22Rv1 (cell line): ENCODE results near the gene L2HGDH.

Source experiments
- H3K27ac ChIP-seq: fragments of 450-650 bp; 2 replicates; pipeline ENCODE4 v1.5.1; 2017
- ZFX ChIP-seq: fragments of 450-650 bp; IDR thresholded peaks from 2 replicates; pipeline ENCODE4 v1.6.1; 2017; ENCODE audit warnings: antibody characterized with exemption, borderline replicate concordance
- TF ChIP-seq, protein P1 (sequence below): fragments of 450-650 bp; IDR thresholded peaks from 2 replicates; pipeline ENCODE4 v1.5.1; 2017; ENCODE audit warnings: mild to moderate bottlenecking

The L2HGDH gene

DNA sequence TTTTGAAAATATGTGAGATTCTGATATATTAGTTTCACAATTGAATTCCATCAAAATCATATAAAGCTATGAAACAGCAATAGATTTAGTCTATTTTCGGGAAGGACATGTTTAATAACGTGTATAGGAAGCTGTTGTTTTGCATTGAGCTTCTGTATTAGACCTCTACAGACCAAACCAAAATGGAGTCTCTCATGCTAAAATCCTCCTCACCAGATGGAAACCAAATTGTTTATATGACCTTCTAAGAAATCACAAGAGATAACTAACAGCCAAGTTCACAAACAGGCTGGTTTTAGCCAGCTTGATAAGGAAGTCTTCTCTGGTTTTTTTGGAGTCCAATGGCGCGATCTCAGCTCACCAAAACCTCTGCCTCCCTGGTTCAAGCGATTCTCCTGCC is 23.9 kb downstream of the L2HGDH start:
- H3K27ac ChIP-seq, result no peak overlapping the region
- TF ChIP-seq, protein P1, sequence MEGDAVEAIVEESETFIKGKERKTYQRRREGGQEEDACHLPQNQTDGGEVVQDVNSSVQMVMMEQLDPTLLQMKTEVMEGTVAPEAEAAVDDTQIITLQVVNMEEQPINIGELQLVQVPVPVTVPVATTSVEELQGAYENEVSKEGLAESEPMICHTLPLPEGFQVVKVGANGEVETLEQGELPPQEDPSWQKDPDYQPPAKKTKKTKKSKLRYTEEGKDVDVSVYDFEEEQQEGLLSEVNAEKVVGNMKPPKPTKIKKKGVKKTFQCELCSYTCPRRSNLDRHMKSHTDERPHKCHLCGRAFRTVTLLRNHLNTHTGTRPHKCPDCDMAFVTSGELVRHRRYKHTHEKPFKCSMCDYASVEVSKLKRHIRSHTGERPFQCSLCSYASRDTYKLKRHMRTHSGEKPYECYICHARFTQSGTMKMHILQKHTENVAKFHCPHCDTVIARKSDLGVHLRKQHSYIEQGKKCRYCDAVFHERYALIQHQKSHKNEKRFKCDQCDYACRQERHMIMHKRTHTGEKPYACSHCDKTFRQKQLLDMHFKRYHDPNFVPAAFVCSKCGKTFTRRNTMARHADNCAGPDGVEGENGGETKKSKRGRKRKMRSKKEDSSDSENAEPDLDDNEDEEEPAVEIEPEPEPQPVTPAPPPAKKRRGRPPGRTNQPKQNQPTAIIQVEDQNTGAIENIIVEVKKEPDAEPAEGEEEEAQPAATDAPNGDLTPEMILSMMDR, result no peak
- TF ChIP-seq ZFX, result no peak

DNA sequence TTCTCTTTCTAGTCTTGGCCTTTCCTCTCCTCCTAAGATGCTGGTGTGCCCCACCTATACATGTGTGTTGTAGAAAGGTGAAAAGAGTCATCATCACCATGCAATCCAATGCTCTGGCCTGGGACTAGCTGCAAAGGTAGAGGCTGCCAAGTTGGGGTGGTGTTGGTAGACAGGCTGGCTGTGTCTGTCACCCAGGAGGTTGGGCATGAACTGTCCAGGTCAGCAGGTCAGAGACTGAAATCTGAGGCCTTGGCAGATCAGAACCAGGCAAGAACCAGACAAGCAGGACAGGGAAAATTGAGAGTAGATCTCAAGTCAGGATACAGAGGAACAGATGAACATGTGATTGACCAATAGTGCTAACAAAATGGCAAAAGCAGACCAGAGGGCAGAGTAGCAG is 26.2 kb downstream of the L2HGDH start:
- no peak for TF ChIP-seq ZFX
- TF ChIP-seq, protein P1, result no peak
- H3K27ac ChIP-seq, result no peak overlapping the region

DNA sequence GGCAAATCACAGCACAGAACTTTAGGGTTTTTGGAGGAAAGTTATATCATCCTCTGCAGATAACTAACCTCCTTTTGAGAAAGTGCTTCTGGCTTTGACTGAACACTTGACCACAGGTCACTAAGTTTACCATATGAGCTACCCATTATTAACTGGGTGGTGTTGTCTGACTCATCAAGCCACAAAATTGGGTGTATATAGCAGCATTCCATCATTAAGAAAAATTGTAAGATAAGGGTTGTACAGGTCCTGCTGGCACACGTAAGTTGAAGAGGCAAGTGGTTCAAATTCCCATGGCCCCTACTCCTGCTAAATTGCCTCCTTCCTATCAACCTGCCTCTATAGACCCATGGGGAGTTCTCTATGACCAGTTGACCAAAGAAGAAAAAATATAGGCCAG is 39.5 kb downstream of the L2HGDH start:
- TF ChIP-seq, protein P1, result no peak
- TF ChIP-seq ZFX, result no peak
- H3K27ac ChIP-seq, result no peak overlapping the region

DNA sequence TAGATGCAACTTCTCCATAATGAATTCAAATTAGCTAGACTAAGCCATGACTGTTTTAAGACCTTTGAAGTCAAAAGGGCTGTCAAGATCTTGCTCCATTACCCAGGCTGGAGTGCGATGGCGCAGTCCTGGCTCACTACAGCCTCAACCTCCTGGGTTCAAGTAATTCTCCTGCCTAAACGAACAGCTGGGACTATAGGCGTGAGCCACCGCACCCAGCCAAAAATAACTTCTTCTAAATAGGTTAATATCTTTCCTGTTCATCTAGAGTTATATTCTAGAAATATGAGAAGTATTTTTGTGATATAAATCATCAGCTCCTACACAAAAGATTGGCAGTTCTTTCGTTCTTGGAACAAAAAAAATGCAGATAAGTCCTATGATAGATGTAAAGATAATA is 41.1 kb downstream of the L2HGDH start:
- no peak overlapping the region for H3K27ac ChIP-seq
- TF ChIP-seq, protein P1, result no peak
- no peak for TF ChIP-seq ZFX

DNA sequence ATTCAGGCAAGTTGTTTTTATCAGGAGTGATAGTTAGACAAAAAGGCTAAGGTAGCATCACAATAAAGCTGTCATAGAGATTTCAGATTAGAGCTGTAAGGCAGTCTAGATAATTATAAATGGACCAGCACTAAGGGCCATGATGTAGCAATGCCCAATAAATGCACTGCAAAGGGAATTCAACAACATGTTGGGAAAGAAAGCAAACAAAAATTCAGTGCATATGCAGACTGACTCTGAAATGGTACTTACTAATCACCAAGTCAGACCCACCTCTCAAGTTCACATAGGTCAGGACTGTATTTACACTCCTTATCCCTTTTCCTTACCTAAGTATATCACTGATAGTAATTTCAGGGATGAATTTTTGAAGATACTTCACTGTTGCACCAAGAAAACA is 47.0 kb downstream of the L2HGDH start:
- no peak for TF ChIP-seq ZFX
- TF ChIP-seq, protein P1, result no peak
- no peak overlapping the region for H3K27ac ChIP-seq

DNA sequence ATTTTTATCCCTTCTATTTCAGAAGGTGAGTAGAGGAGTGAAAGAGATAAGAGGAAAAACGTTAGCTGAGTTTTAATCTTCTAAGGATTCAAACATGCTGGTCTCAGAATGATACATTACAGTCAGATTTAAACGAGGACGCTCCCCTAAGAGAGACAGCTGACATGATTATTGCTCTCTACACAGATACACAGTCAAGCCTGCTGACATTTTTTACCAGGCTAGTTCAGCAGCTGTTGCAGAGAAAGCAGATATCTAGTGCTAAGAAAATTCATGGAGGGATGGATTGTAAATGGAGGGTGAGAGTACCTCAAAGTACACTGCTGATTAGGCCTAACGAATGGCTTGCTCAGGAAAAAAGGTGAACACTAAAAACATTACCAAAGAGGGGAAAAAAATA is 48.7 kb downstream of the L2HGDH start:
- TF ChIP-seq ZFX, result no peak
- TF ChIP-seq, protein P1, result no peak

DNA sequence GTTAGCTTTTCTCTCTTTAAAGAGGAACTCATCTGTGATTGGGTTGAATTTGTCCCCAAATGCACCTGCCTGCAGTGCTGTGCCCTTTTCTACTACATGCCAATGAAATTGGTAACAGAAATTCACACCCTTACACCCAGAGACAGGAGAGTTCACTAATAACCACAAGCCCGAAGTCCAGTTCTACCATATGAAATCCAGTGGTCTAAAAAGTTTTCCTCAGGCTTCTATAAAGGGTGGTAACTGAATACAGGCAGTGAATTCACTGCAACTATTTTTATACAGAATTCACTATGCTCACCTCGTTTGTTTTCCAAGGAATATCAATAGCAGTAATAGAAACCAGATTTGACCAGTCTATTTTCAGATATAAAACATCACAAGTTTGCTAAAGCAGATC is 49.2 kb downstream of the L2HGDH start:
- TF ChIP-seq, protein P1, result no peak
- TF ChIP-seq ZFX, result no peak
- no peak overlapping the region for H3K27ac ChIP-seq

More for the DNA sequence above, 48.7 kb downstream of the L2HGDH start:
- no peak overlapping the region for H3K27ac ChIP-seq
